ENCODE results near the gene JMJD7. TPM values are rescaled to one million over a fixed set of nuclear protein-coding genes. Genes with fewer than 3 reads are reported as not detected.

Gene JMJD7
- total and polyA plus RNA-seq, 9 donors, result 5.1 to 11.1 (median 8.2) TPM

DNA sequence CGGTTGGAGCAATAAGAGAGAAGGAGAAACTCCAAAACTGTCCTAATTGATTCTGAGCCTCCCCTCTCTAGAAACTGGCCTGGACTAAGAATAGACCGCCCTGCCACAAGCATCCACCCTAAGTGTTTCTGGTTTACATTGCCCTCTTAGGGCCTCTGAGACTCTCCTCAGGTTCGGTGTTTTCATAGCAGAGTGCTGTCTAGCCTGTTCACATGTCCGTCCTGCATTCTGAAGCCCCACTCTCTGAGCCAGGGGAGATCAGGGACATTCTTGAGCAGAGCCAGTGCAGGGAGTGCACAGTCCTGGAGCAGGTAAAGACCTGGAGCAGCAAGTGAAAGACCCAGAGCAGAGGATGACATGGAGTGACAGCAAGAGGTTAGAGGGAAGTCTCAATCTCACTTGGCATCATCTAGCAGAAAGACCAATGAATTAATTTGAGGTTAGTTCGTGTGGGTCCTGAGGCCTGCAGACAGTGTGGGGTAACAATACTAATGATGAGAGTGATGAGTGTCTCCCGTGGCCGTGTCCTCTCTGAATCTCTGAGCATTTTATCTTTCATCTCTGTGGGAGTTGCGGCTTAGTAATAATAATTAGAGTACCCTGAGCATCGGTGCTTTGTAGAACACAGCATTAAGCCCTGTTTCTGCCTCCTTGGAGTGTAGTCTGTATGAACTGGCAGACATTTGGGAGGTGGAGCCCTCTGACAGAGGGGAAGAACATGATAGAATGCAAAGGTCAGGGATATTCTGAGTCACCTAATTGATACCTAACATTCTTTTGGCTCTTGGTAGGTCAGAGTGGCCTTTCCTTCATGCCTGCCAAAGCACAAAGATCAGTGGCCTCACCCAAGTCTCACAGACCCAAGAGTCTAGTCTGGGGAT lies 29.0 kb upstream of the JMJD7 start:
- H3K27me3 ChIP-seq (ENCODE audit: control insufficient read depth, insufficient read depth, low read length), result no peaks in the 10 kb centered on the region
- no peak for DNase-seq
- H3K27ac ChIP-seq (ENCODE audit: low read length), result no peak overlapping the region
- H3K9me3 ChIP-seq (replicated peaks; ENCODE audit: control insufficient read depth, low read depth, low read length), result no peaks in the 10 kb centered on the region
- peaks cover 12% of the 10 kb centered on the region for H3K36me3 ChIP-seq (ENCODE audit: control insufficient read depth, insufficient read depth, low read length)
- peaks cover 9% of the 10 kb centered on the region for H3K4me1 ChIP-seq (ENCODE audit: control insufficient read depth, insufficient read depth, low read length)
- WGBS (ENCODE audit: insufficient coverage), result 72% methylated on average over 5 of the region's 9 CpGs
- H3K4me3 ChIP-seq (ENCODE audit: low read length), result no peak overlapping the region

GRCh38 chr15:41799488-41799805 lies 28.4 kb upstream of the JMJD7 start:
- no peak overlapping the region for H3K4me3 ChIP-seq (ENCODE audit: low read length)
- H3K27me3 ChIP-seq (ENCODE audit: control insufficient read depth, insufficient read depth, low read length), result no peaks in the 10 kb centered on the region
- peaks cover 9% of the 10 kb centered on the region for H3K4me1 ChIP-seq (ENCODE audit: control insufficient read depth, insufficient read depth, low read length)
- H3K36me3 ChIP-seq (ENCODE audit: control insufficient read depth, insufficient read depth, low read length), result peaks cover 12% of the 10 kb centered on the region
- H3K9me3 ChIP-seq (replicated peaks; ENCODE audit: control insufficient read depth, low read depth, low read length), result no peaks in the 10 kb centered on the region
- no peak overlapping the region for H3K27ac ChIP-seq (ENCODE audit: low read length)
- WGBS (ENCODE audit: insufficient coverage), result 90% methylated on average over 5 of the region's 5 CpGs
- no peak for DNase-seq

DNA sequence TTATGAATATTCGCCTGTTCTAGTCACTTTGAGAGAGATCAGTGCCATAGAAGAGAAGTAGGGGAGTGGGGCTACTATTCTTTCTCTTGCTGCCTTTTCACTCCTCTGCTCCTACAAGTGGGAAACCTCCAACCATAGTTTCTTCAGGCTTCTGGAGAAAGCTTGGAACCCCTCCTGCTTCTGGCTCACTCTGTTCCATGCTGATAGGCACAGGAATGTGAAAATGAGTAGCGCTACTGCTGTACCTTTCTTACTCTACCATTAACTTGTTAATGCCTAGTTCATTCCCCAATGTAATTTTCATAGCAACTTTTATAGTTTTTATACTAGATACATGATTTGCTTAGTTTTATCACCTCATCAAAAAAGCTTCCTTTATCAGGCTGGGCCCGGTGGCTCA lies 26.7 kb upstream of the JMJD7 start:
- WGBS (ENCODE audit: insufficient coverage), result no CpG with 5 or more reads among the region's 3 CpGs
- H3K9me3 ChIP-seq (replicated peaks; ENCODE audit: control insufficient read depth, low read depth, low read length), result no peaks in the 10 kb centered on the region
- no peak overlapping the region for H3K4me3 ChIP-seq (ENCODE audit: low read length)
- H3K4me1 ChIP-seq (ENCODE audit: control insufficient read depth, insufficient read depth, low read length), result peaks cover 10% of the 10 kb centered on the region
- peaks cover 12% of the 10 kb centered on the region for H3K36me3 ChIP-seq (ENCODE audit: control insufficient read depth, insufficient read depth, low read length)
- H3K27ac ChIP-seq (ENCODE audit: low read length), result no peak overlapping the region
- no peaks in the 10 kb centered on the region for H3K27me3 ChIP-seq (ENCODE audit: control insufficient read depth, insufficient read depth, low read length)
- no peak for DNase-seq

- H3K27me3 ChIP-seq (ENCODE audit: control insufficient read depth, insufficient read depth, low read length), result no peaks in the 10 kb centered on the region
- no peak overlapping the region for H3K4me3 ChIP-seq (ENCODE audit: low read length)
- no peak overlapping the region for H3K27ac ChIP-seq (ENCODE audit: low read length)
- H3K36me3 ChIP-seq (ENCODE audit: control insufficient read depth, insufficient read depth, low read length), result peaks cover 12% of the 10 kb centered on the region
- H3K4me1 ChIP-seq (ENCODE audit: control insufficient read depth, insufficient read depth, low read length), result peaks cover 6% of the 10 kb centered on the region
- no peaks in the 10 kb centered on the region for H3K9me3 ChIP-seq (replicated peaks; ENCODE audit: control insufficient read depth, low read depth, low read length)
- WGBS (ENCODE audit: insufficient coverage), result no CpG with 5 or more reads among the region's 3 CpGs
- DNase-seq, result no peak
Measured at GRCh38 chr15:41801850-41802455, 25.9 kb upstream of the JMJD7 start.

- Histone ChIP-seq H3K4me3 (ENCODE audit: low read length) (no peak overlapping the region), H3K36me3 (ENCODE audit: control insufficient read depth, insufficient read depth, low read length) (peaks cover 17% of the 10 kb centered on the region), H3K9me3 (replicated peaks; ENCODE audit: control insufficient read depth, low read depth, low read length) (no peaks in the 10 kb centered on the region), H3K27me3 (ENCODE audit: control insufficient read depth, insufficient read depth, low read length) (no peaks in the 10 kb centered on the region), H3K27ac (ENCODE audit: low read length) (no peak overlapping the region), H3K4me1 (ENCODE audit: control insufficient read depth, insufficient read depth, low read length) (peaks cover 6% of the 10 kb centered on the region)
- 100% methylated on average over 1 of the region's 2 CpGs for WGBS (ENCODE audit: insufficient coverage)
- DNase-seq, result no peak
Measured at GRCh38 chr15:41804361-41804760, 23.5 kb upstream of the JMJD7 start.

- DNase-seq, result peak; percentile 53
- H3K27me3 ChIP-seq (ENCODE audit: control insufficient read depth, insufficient read depth, low read length), result no peaks in the 10 kb centered on the region
- H3K9me3 ChIP-seq (replicated peaks; ENCODE audit: control insufficient read depth, low read depth, low read length), result no peaks in the 10 kb centered on the region
- no peak overlapping the region for H3K4me3 ChIP-seq (ENCODE audit: low read length)
- WGBS (ENCODE audit: insufficient coverage), result 29% methylated on average over 4 of the region's 8 CpGs
- peaks cover 6% of the 10 kb centered on the region for H3K4me1 ChIP-seq (ENCODE audit: control insufficient read depth, insufficient read depth, low read length)
- peaks cover 14% of the 10 kb centered on the region for H3K36me3 ChIP-seq (ENCODE audit: control insufficient read depth, insufficient read depth, low read length)
- no peak overlapping the region for H3K27ac ChIP-seq (ENCODE audit: low read length)
Measured at GRCh38 chr15:41804916-41805666, 22.8 kb upstream of the JMJD7 start.

- 80% methylated on average over 1 of the region's 3 CpGs for WGBS (ENCODE audit: insufficient coverage)
- H3K36me3 ChIP-seq (ENCODE audit: control insufficient read depth, insufficient read depth, low read length), result peaks cover 9% of the 10 kb centered on the region
- H3K27ac ChIP-seq (ENCODE audit: low read length), result no peak overlapping the region
Measured at GRCh38 chr15:41805711-41806110, 22.2 kb upstream of the JMJD7 start.

DNA sequence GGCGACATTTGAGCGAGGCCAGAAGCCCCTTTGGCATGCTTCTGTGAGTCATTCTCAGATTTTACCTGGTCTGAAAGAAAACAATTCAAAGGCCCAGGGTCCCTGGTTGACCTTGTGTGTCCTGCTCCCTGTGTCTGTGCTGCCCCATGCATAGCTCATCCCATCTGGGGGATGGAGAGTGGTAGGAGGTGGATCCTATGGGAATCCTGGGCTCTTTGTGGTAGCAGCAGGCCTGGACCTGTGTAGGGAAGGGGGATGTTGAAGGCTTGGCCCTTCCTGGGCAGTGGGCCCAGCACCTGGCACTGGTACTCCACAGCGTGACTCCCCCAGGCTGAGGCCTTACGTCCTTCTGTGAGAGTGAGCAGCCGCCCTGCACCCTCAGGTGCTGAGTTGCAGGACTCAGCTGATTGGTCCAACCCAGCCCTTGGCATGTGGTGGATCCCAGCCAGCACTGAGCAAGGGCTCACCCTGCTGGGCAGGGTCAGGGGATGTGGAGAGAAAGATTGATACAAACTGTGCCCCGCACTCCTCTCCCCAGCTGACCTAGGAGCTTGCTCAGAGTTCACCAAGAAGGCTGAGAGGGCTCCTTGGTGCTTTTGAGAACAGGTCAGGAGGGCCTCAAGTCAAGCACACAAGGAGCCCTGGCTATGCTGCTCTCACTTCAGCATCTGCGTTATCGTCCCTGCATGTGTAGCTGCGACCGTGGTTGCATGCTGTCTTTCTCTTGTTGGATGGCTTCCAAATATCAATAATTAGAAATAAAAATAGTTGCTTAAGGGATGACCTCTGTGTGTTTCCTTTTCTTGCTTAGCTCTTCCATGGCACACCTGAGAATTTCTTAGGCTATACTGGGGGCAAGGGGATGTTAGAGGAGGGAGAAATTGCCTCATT lies 21.4 kb upstream of the JMJD7 start:
- Histone ChIP-seq H3K9me3 (replicated peaks; ENCODE audit: control insufficient read depth, low read depth, low read length) (no peaks in the 10 kb centered on the region), H3K27ac (ENCODE audit: low read length) (no peak overlapping the region), H3K27me3 (ENCODE audit: control insufficient read depth, insufficient read depth, low read length) (no peaks in the 10 kb centered on the region), H3K36me3 (ENCODE audit: control insufficient read depth, insufficient read depth, low read length) (peaks cover 8% of the 10 kb centered on the region), H3K4me3 (ENCODE audit: low read length) (no peak overlapping the region), H3K4me1 (ENCODE audit: control insufficient read depth, insufficient read depth, low read length) (peaks cover 9% of the 10 kb centered on the region)
- WGBS (ENCODE audit: insufficient coverage), result 96% methylated on average over 2 of the region's 10 CpGs
- DNase-seq, result no peak

More at GRCh38 chr15:41805711-41806110, 22.2 kb upstream of the JMJD7 start:
- Histone ChIP-seq H3K27me3 (ENCODE audit: control insufficient read depth, insufficient read depth, low read length) (no peaks in the 10 kb centered on the region), H3K4me1 (ENCODE audit: control insufficient read depth, insufficient read depth, low read length) (peaks cover 6% of the 10 kb centered on the region), H3K4me3 (ENCODE audit: low read length) (no peak overlapping the region), H3K9me3 (replicated peaks; ENCODE audit: control insufficient read depth, low read depth, low read length) (no peaks in the 10 kb centered on the region)
- no peak for DNase-seq

- H3K4me1 ChIP-seq (ENCODE audit: control insufficient read depth, insufficient read depth, low read length), result peaks cover 9% of the 10 kb centered on the region
- H3K4me3 ChIP-seq (ENCODE audit: low read length), result no peak overlapping the region
- no peaks in the 10 kb centered on the region for H3K27me3 ChIP-seq (ENCODE audit: control insufficient read depth, insufficient read depth, low read length)
- no peak overlapping the region for H3K27ac ChIP-seq (ENCODE audit: low read length)
- H3K36me3 ChIP-seq (ENCODE audit: control insufficient read depth, insufficient read depth, low read length), result peaks cover 29% of the 10 kb centered on the region
- DNase-seq, result no peak
- H3K9me3 ChIP-seq (replicated peaks; ENCODE audit: control insufficient read depth, low read depth, low read length), result no peaks in the 10 kb centered on the region
- WGBS (ENCODE audit: insufficient coverage), result no CpG with 5 or more reads among the region's 2 CpGs
Measured at GRCh38 chr15:41809121-41809520, 18.8 kb upstream of the JMJD7 start.
